VCaP (cell line): ENCODE data around the gene PVR.
"Not testable (repeated sequence)": the region's sequence is repeated elsewhere in the genome, so short reads cannot be mapped to it uniquely, and the experiment has no call there.

Experiments used
- H3K27ac ChIP-seq: fragments of 450-650 bp; 2 replicates; pipeline ENCODE4 v1.5.1; 2017
- CTCF ChIP-seq: fragments of 450-650 bp; conservative IDR thresholded peaks from 2 replicates; pipeline ENCODE4 v1.5.1; 2017; ENCODE audit warnings: mild to moderate bottlenecking, moderate library complexity

The PVR gene

GRCh38 chr19:44705502-44706010, 61.8 kb downstream of the PVR start:
- no peak for TF ChIP-seq CTCF
- H3K27ac ChIP-seq: no peak overlapping the region

GRCh38 chr19:44706506-44707236, 63.0 kb downstream of the PVR start:
- H3K27ac ChIP-seq: no peak overlapping the region

DNA sequence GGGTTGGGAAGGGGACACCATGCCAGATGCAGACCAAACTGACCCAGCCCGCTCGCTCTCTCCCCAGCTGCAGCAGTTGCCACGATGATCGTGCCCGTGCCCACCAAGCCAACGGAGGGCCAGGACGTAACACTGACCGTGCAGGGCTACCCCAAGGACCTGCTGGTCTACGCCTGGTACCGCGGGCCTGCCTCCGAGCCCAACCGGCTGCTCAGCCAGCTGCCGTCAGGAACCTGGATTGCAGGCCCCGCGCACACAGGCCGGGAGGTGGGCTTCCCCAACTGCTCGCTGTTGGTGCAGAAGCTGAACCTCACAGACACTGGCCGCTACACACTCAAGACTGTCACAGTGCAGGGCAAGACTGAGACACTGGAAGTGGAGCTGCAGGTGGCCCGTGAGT, 64.1 kb downstream of the PVR start:
- TF ChIP-seq CTCF: no peak
- no peak overlapping the region for H3K27ac ChIP-seq

More at GRCh38 chr19:44706506-44707236, 63.0 kb downstream of the PVR start:
- no peak for TF ChIP-seq CTCF

- no peak for TF ChIP-seq CTCF
- H3K27ac ChIP-seq: no peak overlapping the region
Measured at GRCh38 chr19:44708940-44709339, 65.2 kb downstream of the PVR start.

DNA sequence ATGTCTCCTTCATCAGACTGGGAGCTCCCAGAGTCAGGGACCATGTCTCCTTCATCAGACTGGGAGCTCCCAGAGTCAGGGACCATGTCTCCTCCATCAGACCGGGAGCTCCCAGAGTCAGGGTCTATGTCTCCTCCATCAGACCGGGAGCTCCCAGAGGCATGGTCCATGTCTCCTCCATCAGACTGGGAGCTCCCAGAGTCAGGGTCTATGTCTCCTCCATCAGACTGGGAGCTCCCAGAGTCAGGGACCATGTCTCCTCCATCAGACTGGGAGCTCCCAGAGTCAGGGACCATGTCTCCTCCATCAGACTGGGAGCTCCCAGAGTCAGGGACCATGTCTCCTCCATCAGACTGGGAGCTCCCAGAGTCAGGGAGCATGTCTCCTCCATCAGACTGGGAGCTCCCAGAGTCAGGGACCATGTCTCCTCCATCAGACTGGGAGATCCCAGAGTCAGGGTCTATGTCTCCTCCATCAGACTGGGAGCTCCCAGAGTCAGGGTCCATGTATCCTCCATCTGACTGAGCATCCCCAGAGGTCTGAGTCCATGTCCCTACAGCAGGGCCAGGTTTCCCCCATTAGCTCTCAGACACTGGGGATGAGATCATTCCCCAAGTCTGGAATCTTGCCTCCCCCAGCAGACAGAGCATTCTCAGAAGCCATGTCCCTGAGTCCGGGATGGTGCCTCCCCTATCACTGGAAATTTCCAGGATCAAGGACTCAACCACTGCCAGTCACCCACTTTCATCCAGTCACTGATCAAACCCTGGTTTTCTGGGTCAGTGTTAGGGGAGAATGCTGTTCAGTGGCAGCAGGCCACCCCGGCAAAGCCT, 65.9 kb downstream of the PVR start:
- H3K27ac ChIP-seq: not testable (repeated sequence)

DNA sequence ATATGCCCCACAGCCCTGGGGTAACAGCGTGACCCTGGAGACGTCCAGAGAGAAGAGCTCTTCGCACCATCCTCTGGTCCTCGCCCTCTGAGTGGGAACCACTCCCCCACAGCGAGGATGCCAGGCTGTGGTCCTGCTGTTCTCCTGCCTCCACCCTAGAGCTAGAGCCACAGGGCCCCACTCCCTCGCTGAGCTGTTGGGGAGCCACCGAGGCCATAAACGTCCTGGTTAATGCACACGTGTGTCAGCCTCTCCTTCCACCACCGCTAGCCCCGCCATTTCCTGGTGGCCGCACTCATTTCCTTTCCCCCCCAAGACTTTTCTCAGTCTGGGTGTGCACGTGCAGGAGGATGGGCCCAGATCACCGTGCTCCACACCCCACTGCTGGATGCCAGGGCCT, 66.8 kb downstream of the PVR start:
- TF ChIP-seq CTCF: no peak
- H3K27ac ChIP-seq: no peak overlapping the region; the same call in 1 of the 2 replicates

- peak overlapping the region; percentile 97; the same call in 1 of the 2 replicates for H3K27ac ChIP-seq
- no peak for TF ChIP-seq CTCF
Measured at GRCh38 chr19:44712864-44713515, 69.3 kb downstream of the PVR start.
